ENCODE data around the gene FANCC.
"Not testable (repeated sequence)": the region's sequence is repeated elsewhere in the genome, so short reads cannot be mapped to it uniquely, and the experiment has no call there.

Gene FANCC

DNA sequence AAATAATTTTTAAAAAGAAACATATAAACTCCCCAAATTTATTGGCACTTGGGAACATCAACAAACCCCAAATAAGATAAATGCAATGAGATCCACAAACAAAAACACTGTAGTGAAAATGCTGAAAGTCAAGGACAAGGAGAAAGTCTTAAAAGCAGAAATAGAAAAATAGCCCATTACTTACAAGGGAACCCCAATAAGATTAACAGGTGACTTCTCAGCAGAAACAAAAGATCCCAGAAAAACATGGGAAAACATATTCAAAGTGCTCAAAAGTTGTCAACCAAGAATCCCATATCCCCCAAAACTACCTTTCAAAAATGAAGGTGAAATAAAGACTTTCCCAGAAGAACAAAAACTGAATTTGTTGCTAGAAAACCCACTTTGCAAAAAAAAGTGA is 40.0 kb downstream of the FANCC start:
- H3K4me3 ChIP-seq (ENCODE audit: control insufficient read depth, low read depth, low read length): no peak overlapping the region
- no peak for DNase-seq (ENCODE audit: low read depth)
- TF ChIP-seq, protein P1, sequence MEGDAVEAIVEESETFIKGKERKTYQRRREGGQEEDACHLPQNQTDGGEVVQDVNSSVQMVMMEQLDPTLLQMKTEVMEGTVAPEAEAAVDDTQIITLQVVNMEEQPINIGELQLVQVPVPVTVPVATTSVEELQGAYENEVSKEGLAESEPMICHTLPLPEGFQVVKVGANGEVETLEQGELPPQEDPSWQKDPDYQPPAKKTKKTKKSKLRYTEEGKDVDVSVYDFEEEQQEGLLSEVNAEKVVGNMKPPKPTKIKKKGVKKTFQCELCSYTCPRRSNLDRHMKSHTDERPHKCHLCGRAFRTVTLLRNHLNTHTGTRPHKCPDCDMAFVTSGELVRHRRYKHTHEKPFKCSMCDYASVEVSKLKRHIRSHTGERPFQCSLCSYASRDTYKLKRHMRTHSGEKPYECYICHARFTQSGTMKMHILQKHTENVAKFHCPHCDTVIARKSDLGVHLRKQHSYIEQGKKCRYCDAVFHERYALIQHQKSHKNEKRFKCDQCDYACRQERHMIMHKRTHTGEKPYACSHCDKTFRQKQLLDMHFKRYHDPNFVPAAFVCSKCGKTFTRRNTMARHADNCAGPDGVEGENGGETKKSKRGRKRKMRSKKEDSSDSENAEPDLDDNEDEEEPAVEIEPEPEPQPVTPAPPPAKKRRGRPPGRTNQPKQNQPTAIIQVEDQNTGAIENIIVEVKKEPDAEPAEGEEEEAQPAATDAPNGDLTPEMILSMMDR (IDR thresholded peaks at IDR 0.05; ENCODE audit: control insufficient read depth, insufficient read depth, low read depth, low read length, missing control alignments): no peak

DNA sequence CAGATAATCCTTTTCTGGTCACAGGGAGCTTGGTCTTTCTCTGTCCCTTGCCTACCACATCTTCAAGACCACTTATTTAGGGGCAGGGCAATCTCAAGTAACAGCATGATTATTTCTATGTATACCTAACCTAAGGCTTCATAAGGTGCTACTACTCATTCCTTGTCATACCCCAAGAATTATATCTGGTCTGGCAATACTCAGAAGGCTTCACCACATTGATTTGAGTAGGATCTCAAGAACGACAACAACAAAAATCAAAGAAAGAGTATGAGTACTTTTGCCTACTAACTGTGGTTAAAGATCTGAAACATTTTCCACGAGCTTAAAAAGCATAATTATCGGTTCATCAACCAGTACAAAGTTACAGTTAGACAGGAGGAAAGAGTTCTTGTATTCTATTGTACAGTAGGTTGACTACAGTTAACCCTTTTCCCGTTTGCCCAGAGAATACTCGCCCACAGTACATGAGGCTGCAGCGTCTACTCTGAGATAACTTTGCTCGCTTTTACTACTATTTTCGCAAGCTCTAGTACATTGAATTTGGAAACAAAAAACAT is 41.0 kb downstream of the FANCC start:
- TF ChIP-seq, protein P1 (IDR thresholded peaks at IDR 0.05; ENCODE audit: control insufficient read depth, insufficient read depth, low read depth, low read length, missing control alignments): no peak
- no peak for DNase-seq (ENCODE audit: low read depth)
- no peak overlapping the region for H3K4me3 ChIP-seq (ENCODE audit: control insufficient read depth, low read depth, low read length)

DNA sequence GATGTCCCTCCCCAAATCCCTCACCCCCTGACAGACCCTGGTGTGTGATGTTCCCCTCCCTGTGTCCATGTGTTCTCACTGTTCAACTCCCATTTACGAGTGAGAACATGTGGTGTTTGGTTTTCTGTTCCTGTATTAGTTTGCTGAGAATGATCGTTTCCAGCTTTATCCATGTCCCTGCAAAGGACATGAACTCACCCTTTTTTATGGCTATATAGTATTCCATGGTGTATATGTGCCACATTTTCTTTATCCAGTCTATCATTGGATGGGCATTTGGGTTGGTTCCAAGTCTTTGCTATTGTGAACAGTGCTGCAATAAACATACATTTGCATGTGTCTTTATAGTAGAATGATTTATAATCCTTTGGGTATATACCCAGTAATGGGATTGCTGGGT is 43.3 kb downstream of the FANCC start:
- DNase-seq (ENCODE audit: low read depth); H3K4me3 ChIP-seq (ENCODE audit: control insufficient read depth, low read depth, low read length): not testable (repeated sequence)

DNA sequence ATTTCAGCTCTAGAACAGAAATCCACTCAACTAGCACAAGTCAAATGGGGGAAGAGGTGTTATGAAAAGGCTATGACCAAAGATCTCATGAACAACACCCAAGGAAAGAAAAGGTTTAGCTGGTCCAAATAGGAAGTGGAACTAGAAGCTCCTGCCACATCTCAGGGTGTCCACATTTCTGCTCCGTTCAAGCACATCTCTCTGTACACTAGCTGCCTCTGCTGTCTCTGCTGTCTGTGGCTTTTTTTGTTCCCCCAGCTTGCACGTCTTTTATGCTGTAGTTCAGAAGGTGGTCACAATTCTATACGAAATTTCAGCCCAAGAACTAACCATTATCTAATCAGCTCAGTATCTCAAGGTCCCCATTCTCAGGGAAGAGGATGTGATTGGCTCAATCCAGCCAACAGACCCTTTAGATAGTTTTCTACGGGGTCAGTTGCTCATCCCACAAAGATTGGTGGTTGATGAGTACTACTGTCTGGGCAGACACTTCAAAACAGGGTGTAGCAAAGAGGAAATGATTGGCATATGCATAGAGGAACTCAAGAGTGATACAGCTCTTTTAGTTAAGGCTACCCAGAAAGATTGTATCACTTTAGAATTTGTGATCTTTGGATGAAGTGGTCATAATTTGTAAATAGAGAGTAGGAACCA is 44.0 kb downstream of the FANCC start:
- H3K4me3 ChIP-seq (ENCODE audit: control insufficient read depth, low read depth, low read length): no peak overlapping the region
- DNase-seq (ENCODE audit: low read depth): no peak
- TF ChIP-seq, protein P1 (IDR thresholded peaks at IDR 0.05; ENCODE audit: control insufficient read depth, insufficient read depth, low read depth, low read length, missing control alignments): no peak

DNA sequence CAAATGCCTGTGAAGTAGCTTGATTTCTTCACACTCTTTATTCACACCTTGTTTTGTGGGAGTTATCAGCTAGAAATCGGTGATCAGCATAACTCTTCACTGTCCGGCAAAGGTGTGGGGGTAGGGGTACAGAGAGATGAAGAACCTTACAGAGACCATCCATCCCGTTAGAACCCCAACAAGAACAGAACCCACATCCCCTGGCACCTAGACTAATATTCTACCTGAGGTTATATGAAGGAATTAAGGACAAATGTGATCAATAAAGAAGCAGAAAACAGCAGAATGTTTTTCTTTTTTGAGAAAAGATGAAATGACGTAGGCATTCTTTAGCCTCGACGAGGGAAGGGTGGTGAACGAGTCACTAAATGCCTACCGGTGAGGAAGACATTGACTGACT is 44.7 kb downstream of the FANCC start:
- TF ChIP-seq, protein P1 (IDR thresholded peaks at IDR 0.05; ENCODE audit: control insufficient read depth, insufficient read depth, low read depth, low read length, missing control alignments): no peak
- no peak for DNase-seq (ENCODE audit: low read depth)
- H3K4me3 ChIP-seq (ENCODE audit: control insufficient read depth, low read depth, low read length): no peak overlapping the region

DNA sequence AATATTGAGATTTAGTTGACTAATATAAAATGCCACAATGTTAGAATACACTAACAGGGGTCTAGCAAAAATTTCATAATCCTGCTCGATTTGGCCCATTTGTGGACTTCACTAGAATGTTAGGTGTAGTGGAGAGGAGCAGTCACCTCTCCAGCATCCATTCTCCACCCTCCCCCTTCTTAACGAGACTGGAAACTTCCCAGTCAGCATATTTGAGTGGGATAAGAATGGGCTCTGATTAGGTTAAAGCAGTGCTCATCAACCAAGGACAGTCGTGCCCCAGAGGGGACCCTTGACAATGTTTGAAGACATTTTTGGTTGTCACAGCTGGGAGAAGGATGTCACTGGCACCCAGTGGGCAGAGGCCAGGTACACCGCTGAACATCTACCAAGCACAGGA is 46.7 kb downstream of the FANCC start:
- TF ChIP-seq, protein P1 (IDR thresholded peaks at IDR 0.05; ENCODE audit: control insufficient read depth, insufficient read depth, low read depth, low read length, missing control alignments): no peak
- DNase-seq (ENCODE audit: low read depth): no peak
- H3K4me3 ChIP-seq (ENCODE audit: control insufficient read depth, low read depth, low read length): no peak overlapping the region

DNA sequence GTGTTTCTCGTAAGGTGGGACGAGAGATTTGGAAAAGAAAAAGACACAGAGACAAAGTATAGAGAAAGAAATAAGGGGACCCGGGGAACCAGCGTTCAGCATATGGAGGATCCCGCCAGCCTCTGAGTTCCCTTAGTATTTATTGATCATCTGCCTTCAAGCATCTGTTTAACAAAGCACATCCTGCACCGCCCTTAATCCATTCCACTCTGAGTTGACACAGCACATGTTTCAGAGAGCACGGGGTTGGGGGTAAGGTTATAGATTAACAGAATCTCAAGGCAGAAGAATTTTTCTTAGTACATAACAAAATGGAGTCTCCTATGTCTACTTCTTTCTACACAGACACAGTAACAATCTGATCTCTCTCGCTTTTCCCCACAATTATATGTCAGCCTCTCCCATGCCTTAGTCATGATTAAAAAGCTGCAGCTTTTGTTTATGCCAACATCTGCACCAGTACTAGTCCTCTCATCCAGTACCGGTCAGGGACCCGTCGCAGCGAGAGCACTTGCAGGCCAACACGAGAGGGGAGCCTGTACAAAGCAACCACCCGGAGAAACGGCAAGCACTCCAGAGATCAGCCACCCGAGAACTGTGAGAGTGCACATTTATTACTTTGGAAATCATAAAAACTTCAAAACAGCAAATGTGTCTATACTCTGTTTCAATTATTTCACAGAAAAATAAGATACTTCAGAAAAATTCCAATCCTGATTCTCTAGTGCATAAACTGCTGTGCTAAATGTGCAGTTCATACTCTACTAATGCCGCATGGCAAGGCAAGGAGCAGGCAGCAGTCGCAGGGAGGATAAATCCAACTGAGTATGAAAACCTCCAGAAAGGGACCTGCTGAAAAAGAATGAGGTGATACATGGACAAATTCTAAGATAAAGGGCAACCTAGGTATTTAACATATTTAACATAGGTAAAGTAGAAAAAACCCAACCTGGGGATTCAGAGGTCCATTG is 47.4 kb downstream of the FANCC start:
- DNase-seq (ENCODE audit: low read depth); H3K4me3 ChIP-seq (ENCODE audit: control insufficient read depth, low read depth, low read length): not testable (repeated sequence)
